ENCODE measurements around the gene KIF1C. TPM values are rescaled to one million over a fixed set of nuclear protein-coding genes. Genes with fewer than 3 reads are reported as not detected.

The KIF1C gene
- total and polyA plus RNA-seq, 9 of the 15 experiments (the other 6 are each of a cell fraction or from before 2014, with no cell fraction given) = 0.38 to 68.4 (median 25.1) TPM

DNA sequence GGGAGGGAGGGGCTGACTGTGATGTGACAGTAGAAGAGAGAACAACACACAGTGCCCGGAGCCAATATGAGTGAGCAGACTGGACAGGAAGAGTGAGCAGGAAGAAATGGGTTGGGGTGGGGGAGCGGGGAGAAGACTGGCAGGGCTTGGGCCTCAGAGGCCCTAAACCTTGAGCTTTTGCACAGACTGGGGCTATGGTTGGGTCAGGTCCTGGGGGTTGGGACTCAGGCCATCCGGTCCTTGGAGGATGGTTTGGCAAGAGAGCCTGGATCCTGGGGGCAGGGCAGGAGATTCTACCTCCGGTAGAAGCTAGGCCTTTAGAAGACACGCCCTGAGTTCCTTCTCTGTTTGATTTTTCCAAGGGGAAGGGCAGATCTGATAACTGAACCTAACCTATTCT is 11.3 kb upstream of the KIF1C start:
- no peaks in the 10 kb centered on the region for H3K9me1 ChIP-seq (ENCODE audit: control insufficient read depth, insufficient read depth, low read length)
- ATAC-seq = no peak; the same call in 2 of the 3 replicates
- WGBS (ENCODE audit: insufficient coverage, low coverage, missing lambda C conversion rate) = 26% methylated on average over 4 of the region's 5 CpGs

More for the DNA sequence above, 11.3 kb upstream of the KIF1C start:
- FAIRE-seq (no peak), DNase-seq (ENCODE audit: extremely low read depth in 1 of 4, low spot score in 3 of 4) (no peak)
- intact Hi-C loops (cut with micrococcal nuclease) (no loop called here), in situ Hi-C loops (cut with MboI) (no loop called here)
- Histone ChIP-seq H2AFZ (ENCODE audit: low read depth, low read length) (0 out of 2 replicates have a peak overlapping the region, but pooled peaks have one; percentile 94), H3K79me2 (ENCODE audit: control insufficient read depth, insufficient read depth, low read length) (peaks cover 26% of the 10 kb centered on the region), H3K4me2 (ENCODE audit: insufficient read depth, low read length) (peak overlapping the region; percentile 82), H3K9ac (ENCODE audit: insufficient read depth in 1 of 2, low read depth in 2 of 2, low read length in 2 of 2) (peak overlapping the region; percentile 73 to 94), H3K27me3 (ENCODE audit: control insufficient read depth in 2 of 2, insufficient read depth in 2 of 2, low read length in 2 of 2) (no peaks in the 10 kb centered on the region), H3K27ac (ENCODE audit: extremely low read depth, low read depth, low read length) (no peak overlapping the region; the same call in 1 of the 3 replicates), H4K20me1 (replicated peaks; ENCODE audit: control insufficient read depth, insufficient read depth, low read length) (no peaks in the 10 kb centered on the region), H3K9me3 (replicated peaks; ENCODE audit: control insufficient read depth, insufficient read depth, low read depth, low read length) (no peaks in the 10 kb centered on the region), H3K4me1 (replicated peaks in 1 of 2; ENCODE audit: control insufficient read depth in 2 of 2, insufficient read depth in 2 of 2, low read length in 2 of 2) (peaks cover 10 to 21% of the 10 kb centered on the region in 2 experiments; a peak in 4 of 5 replicates), H3K4me3 (peak overlapping the region; percentile 77), H3K36me3 (ENCODE audit: control insufficient read depth, insufficient read depth, low read length) (peaks cover 20% of the 10 kb centered on the region)
- POLR2A ChIA-PET = interaction anchor here (0.7 to 2.2 kb wide), 6 partner anchors 9 to 39 kb away, joined by 3 to 8 read pairs (median 4); partner anchors contain the start of genes ENO3, INCA1 and KIF1C
- TF ChIP-seq MTF1 (CRISPR knock-in tag; IDR thresholded peaks at IDR 0.05; ENCODE audit: borderline replicate concordance) (no peak), ZNF124 (CRISPR knock-in tag; IDR thresholded peaks at IDR 0.05) (no peak), SNIP1 (IDR thresholded peaks at IDR 0.05; ENCODE audit: low read depth) (no peak), NCOA4 (IDR thresholded peaks at IDR 0.05; ENCODE audit: partially characterized antibody) (no peak), MCM3 (IDR thresholded peaks at IDR 0.05) (no peak), TAL1 (IDR thresholded peaks at IDR 0.05) (no peak), JUNB (CRISPR knock-in tag; conservative IDR thresholded peaks at IDR 0.05) (no peak), CHD1 (IDR thresholded peaks at IDR 0.05; ENCODE audit: low read length) (no peak), POLR3G (IDR thresholded peaks at IDR 0.05; ENCODE audit: extremely low read depth, insufficient read length, insufficient replicate concordance) (no peak), ZC3H4 (CRISPR knock-in tag; IDR thresholded peaks at IDR 0.05; ENCODE audit: borderline replicate concordance) (no peak), SMAD1 (IDR thresholded peaks at IDR 0.05; ENCODE audit: low read depth, low read length, partially characterized antibody) (no peak)
- TF ChIP-seq, protein P1, sequence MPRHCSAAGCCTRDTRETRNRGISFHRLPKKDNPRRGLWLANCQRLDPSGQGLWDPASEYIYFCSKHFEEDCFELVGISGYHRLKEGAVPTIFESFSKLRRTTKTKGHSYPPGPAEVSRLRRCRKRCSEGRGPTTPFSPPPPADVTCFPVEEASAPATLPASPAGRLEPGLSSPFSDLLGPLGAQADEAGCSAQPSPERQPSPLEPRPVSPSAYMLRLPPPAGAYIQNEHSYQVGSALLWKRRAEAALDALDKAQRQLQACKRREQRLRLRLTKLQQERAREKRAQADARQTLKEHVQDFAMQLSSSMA (CRISPR knock-in tag; IDR thresholded peaks at IDR 0.05) = no peak
- TF ChIP-seq, protein P2, sequence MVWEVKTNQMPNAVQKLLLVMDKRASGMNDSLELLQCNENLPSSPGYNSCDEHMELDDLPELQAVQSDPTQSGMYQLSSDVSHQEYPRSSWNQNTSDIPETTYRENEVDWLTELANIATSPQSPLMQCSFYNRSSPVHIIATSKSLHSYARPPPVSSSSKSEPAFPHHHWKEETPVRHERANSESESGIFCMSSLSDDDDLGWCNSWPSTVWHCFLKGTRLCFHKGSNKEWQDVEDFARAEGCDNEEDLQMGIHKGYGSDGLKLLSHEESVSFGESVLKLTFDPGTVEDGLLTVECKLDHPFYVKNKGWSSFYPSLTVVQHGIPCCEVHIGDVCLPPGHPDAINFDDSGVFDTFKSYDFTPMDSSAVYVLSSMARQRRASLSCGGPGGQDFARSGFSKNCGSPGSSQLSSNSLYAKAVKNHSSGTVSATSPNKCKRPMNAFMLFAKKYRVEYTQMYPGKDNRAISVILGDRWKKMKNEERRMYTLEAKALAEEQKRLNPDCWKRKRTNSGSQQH (CRISPR knock-in tag; IDR thresholded peaks at IDR 0.05) = no peak
- TF ChIP-seq, protein P3, sequence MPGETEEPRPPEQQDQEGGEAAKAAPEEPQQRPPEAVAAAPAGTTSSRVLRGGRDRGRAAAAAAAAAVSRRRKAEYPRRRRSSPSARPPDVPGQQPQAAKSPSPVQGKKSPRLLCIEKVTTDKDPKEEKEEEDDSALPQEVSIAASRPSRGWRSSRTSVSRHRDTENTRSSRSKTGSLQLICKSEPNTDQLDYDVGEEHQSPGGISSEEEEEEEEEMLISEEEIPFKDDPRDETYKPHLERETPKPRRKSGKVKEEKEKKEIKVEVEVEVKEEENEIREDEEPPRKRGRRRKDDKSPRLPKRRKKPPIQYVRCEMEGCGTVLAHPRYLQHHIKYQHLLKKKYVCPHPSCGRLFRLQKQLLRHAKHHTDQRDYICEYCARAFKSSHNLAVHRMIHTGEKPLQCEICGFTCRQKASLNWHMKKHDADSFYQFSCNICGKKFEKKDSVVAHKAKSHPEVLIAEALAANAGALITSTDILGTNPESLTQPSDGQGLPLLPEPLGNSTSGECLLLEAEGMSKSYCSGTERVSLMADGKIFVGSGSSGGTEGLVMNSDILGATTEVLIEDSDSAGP (CRISPR knock-in tag; IDR thresholded peaks at IDR 0.05) = no peak
- TF ChIP-seq, protein P4, sequence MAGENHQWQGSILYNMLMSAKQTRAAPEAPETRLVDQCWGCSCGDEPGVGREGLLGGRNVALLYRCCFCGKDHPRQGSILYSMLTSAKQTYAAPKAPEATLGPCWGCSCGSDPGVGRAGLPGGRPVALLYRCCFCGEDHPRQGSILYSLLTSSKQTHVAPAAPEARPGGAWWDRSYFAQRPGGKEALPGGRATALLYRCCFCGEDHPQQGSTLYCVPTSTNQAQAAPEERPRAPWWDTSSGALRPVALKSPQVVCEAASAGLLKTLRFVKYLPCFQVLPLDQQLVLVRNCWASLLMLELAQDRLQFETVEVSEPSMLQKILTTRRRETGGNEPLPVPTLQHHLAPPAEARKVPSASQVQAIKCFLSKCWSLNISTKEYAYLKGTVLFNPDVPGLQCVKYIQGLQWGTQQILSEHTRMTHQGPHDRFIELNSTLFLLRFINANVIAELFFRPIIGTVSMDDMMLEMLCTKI (IDR thresholded peaks at IDR 0.05; ENCODE audit: partially characterized antibody) = no peak
- CTCF ChIA-PET (ENCODE audit: low intra/inter-chr PET ratio) = interaction anchor here (0.9 kb wide), 2 partner anchors 76 to 77 kb away, joined by 3 read pairs; no protein-coding TSS in a partner anchor
- TSS peak; percentile 44 for BruUV-seq (replicated peaks)

All from K562 (cell line).